Measurements from ENCODE around the gene EARS2.

DNA sequence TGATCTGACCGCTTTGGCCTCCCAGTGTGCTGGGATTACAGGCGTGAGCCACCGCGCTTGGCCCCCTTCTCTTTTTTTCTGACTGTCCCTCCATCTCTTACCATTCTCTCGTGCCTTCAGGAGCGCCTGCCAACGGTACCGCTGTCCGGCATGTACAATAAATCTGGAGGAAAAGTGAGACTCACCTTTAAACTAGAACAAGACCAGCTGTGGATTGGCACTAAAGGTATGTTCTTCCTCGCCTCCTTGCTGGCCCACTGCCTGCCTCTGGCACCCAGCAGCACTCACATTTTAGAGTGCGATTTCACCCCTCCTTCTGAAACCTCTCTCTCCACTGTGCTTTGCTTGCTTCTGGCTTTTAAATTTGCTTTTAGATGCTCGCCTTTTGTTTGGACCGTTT, 5.4 kb upstream of the EARS2 start:
- TF ChIP-seq ZNF274 (IDR thresholded peaks at IDR 0.05; ENCODE audit: low read depth, low read length) (no peak), YY1 (IDR thresholded peaks at IDR 0.05; ENCODE audit: insufficient read depth, insufficient read length) (no peak)
